Measurements from ENCODE around the gene VSX1. TPM values are rescaled to one million over a fixed set of nuclear protein-coding genes. Genes with fewer than 3 reads are reported as not detected.

Gene VSX1
- total and polyA plus RNA-seq, 2 experiments from 2014 or later, result not detected

DNA sequence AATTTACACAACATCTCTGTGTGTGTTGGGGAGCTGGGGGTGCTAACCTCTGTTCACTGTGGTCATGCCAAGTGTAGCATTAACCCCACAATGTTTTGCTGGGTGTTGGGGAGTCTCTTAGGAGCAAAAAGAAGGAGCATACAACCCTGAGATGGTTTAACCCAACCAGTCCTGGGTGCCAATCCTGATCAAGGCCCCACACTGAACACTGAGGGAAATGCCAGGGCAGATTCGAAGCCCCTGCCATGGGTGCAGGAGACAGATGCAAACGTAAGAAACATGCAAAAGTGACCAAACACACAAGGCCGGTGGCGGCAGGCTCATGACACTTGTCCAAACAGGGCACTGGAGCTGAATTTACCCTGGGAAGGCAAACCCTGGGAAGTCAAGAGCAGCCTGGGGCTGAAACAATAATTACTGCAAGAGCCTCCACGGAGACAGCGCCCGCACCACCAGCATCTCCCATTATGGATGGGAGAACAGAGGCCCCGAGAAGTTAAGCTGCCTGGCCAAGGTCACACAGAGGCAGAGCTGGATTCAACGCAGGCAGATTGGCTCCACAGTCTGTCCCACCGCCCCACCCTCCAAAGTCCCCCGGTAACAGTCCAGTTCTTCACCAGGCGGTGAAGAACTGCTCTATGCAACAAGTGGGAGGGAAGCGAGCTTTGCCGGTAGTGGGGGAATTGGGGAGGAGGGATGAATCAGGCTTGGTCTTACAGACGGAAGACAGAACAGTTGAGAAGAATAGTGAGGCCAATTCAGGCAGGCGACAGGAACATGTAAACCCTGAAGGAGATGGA, 32.5 kb downstream of the VSX1 start:
- H4K20me1 ChIP-seq (ENCODE audit: insufficient read depth, poor library complexity, severe bottlenecking), result peaks cover 44% of the 10 kb centered on the region
- H3K27me3 ChIP-seq, result no peaks in the 10 kb centered on the region
- H3K4me2 ChIP-seq, result no peak overlapping the region
- H3K79me2 ChIP-seq, result peaks cover 50% of the 10 kb centered on the region
- TF ChIP-seq EZH2 (IDR thresholded peaks at IDR 0.05; ENCODE audit: borderline replicate concordance) (no peak), EZH2phosphoT487 (IDR thresholded peaks at IDR 0.05; ENCODE audit: low read depth, severe bottlenecking, unreplicated experiment) (no peak)
- TF ChIP-seq, protein P1, sequence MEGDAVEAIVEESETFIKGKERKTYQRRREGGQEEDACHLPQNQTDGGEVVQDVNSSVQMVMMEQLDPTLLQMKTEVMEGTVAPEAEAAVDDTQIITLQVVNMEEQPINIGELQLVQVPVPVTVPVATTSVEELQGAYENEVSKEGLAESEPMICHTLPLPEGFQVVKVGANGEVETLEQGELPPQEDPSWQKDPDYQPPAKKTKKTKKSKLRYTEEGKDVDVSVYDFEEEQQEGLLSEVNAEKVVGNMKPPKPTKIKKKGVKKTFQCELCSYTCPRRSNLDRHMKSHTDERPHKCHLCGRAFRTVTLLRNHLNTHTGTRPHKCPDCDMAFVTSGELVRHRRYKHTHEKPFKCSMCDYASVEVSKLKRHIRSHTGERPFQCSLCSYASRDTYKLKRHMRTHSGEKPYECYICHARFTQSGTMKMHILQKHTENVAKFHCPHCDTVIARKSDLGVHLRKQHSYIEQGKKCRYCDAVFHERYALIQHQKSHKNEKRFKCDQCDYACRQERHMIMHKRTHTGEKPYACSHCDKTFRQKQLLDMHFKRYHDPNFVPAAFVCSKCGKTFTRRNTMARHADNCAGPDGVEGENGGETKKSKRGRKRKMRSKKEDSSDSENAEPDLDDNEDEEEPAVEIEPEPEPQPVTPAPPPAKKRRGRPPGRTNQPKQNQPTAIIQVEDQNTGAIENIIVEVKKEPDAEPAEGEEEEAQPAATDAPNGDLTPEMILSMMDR (IDR thresholded peaks at IDR 0.05; ENCODE audit: poor library complexity), result no peak
- H3K27ac ChIP-seq, result no peak overlapping the region
- no peaks in the 10 kb centered on the region for H3K9me2 ChIP-seq (replicated peaks; ENCODE audit: insufficient read depth)
- WGBS (ENCODE audit: low lambda C conversion rate, missing lambda C conversion rate), result 84% methylated on average over 16 of the region's 16 CpGs
- DNase-seq (ENCODE audit: low spot score), result no peak
- peaks cover 23% of the 10 kb centered on the region for H3K4me1 ChIP-seq (ENCODE audit: insufficient read depth)
- no peaks in the 10 kb centered on the region for H3K36me3 ChIP-seq (replicated peaks; ENCODE audit: insufficient read depth, low read depth)
- H3K4me3 ChIP-seq, result no peak overlapping the region
- H3K9me3 ChIP-seq (ENCODE audit: low read depth), result no peaks in the 10 kb centered on the region
- H2AFZ ChIP-seq, result no peak overlapping the region

DNA sequence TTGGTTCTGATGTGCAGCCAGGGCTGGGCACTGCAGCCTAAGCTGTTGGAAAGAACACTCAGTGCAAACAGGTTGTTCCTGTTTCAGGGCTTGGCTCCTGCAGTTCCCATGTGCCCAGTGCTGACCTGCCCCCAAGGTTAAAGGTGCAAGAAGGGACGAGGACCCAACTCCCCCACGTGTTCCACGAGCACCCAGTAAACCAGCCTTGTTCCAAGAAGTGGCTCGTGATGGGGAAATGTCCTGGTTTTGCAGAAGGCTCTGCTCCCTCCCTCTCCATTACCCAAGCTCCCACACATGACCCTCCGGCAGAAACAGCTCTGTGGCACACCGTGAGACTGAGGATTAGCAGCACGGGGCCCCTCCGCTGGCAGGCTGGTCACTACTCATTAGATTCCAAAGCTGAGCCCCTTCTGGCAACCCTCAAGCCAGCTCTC, 33.4 kb downstream of the VSX1 start:
- no peak overlapping the region for H3K27ac ChIP-seq
- H3K9me3 ChIP-seq (ENCODE audit: low read depth), result no peaks in the 10 kb centered on the region
- peaks cover 42% of the 10 kb centered on the region for H3K79me2 ChIP-seq
- peaks cover 13% of the 10 kb centered on the region for H3K4me1 ChIP-seq (ENCODE audit: insufficient read depth)
- H3K4me2 ChIP-seq, result no peak overlapping the region
- peaks cover 37% of the 10 kb centered on the region for H4K20me1 ChIP-seq (ENCODE audit: insufficient read depth, poor library complexity, severe bottlenecking)
- H2AFZ ChIP-seq, result no peak overlapping the region
- no peak for TF ChIP-seq EZH2 (IDR thresholded peaks at IDR 0.05; ENCODE audit: borderline replicate concordance)
- no peak for TF ChIP-seq EZH2phosphoT487 (IDR thresholded peaks at IDR 0.05; ENCODE audit: low read depth, severe bottlenecking, unreplicated experiment)
- no peak for DNase-seq (ENCODE audit: low spot score)
- WGBS (ENCODE audit: low lambda C conversion rate, missing lambda C conversion rate), result 72% methylated on average over 8 of the region's 8 CpGs
- H3K9me2 ChIP-seq (replicated peaks; ENCODE audit: insufficient read depth), result no peaks in the 10 kb centered on the region
- H3K36me3 ChIP-seq (replicated peaks; ENCODE audit: insufficient read depth, low read depth), result no peaks in the 10 kb centered on the region
- H3K27me3 ChIP-seq, result no peaks in the 10 kb centered on the region
- no peak overlapping the region for H3K4me3 ChIP-seq

DNA sequence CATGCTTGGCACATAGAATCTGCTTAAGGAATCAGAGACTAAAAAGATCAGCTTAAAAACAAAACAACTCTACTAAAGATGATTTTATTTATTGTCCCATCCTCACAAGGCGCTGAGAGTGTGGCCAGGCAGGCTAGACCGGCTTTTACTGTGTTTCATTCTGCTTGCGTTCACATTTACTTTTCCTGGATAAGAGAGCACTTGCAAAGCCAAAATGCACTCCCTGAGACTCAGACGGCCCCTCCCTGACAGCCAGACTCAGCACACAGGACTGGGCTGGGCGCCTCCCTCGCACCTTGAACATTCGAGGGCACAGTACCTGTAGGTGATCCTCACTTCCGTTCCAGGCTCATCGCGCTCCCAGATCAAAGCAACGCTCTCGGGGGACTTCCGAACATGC, 34.2 kb downstream of the VSX1 start:
- Histone ChIP-seq H3K27me3 (no peaks in the 10 kb centered on the region), H2AFZ (no peak overlapping the region), H3K4me1 (ENCODE audit: insufficient read depth) (peaks cover 6% of the 10 kb centered on the region), H3K4me3 (no peak overlapping the region), H4K20me1 (ENCODE audit: insufficient read depth, poor library complexity, severe bottlenecking) (peaks cover 35% of the 10 kb centered on the region), H3K9me2 (replicated peaks; ENCODE audit: insufficient read depth) (no peaks in the 10 kb centered on the region), H3K79me2 (peaks cover 38% of the 10 kb centered on the region), H3K9me3 (ENCODE audit: low read depth) (no peaks in the 10 kb centered on the region), H3K27ac (no peak overlapping the region), H3K36me3 (replicated peaks; ENCODE audit: insufficient read depth, low read depth) (no peaks in the 10 kb centered on the region), H3K4me2 (no peak overlapping the region)
- 89% methylated on average over 13 of the region's 13 CpGs for WGBS (ENCODE audit: low lambda C conversion rate, missing lambda C conversion rate)
- no peak for DNase-seq (ENCODE audit: low spot score)
- TF ChIP-seq EZH2phosphoT487 (IDR thresholded peaks at IDR 0.05; ENCODE audit: low read depth, severe bottlenecking, unreplicated experiment) (no peak), EZH2 (IDR thresholded peaks at IDR 0.05; ENCODE audit: borderline replicate concordance) (no peak)
- TF ChIP-seq, protein P1 (IDR thresholded peaks at IDR 0.05; ENCODE audit: poor library complexity), result no peak
